GM10266 (cell line): Measurements from ENCODE around the gene C2CD2.

Experiments used
- DNase-seq: peaks from one replicate; pipeline ENCODE4 v3.0.0; 2012; ENCODE audit errors: extremely low spot score
- CTCF ChIP-seq: IDR thresholded peaks from 2 replicates; pipeline ENCODE4 v1.5.1; 2012; ENCODE audit warnings: mild to moderate bottlenecking, low read depth; ENCODE audit not compliant: control insufficient read depth, insufficient read depth; ENCODE audit errors: missing control alignments

The C2CD2 gene

GRCh38 chr21:41894511-41894910 is 59.3 kb downstream of the C2CD2 start:
- no peak for TF ChIP-seq CTCF
- DNase-seq = no peak

GRCh38 chr21:41892726-41893125 is 61.1 kb downstream of the C2CD2 start:
- DNase-seq = no peak
- no peak for TF ChIP-seq CTCF

- no peak for TF ChIP-seq CTCF
- DNase-seq = no peak
Observed at GRCh38 chr21:41891132-41891531, 62.7 kb downstream of the C2CD2 start.

- TF ChIP-seq CTCF = no peak
- no peak for DNase-seq
Observed at GRCh38 chr21:41890355-41890754, 63.5 kb downstream of the C2CD2 start.

GRCh38 chr21:41888749-41889376 is 65.0 kb downstream of the C2CD2 start:
- TF ChIP-seq CTCF = no peak
- DNase-seq = no peak

GRCh38 chr21:41887667-41888066 is 66.2 kb downstream of the C2CD2 start:
- DNase-seq = no peak
- TF ChIP-seq CTCF = no peak

GRCh38 chr21:41886328-41886727 is 67.5 kb downstream of the C2CD2 start:
- TF ChIP-seq CTCF = no peak
- DNase-seq = no peak
